GM18873 (cell line): ENCODE data around the gene ARHGAP45.

Experiments
- ATAC-seq: cut with Tn5 transposase; IDR thresholded peaks from one replicate; pipeline ENCODE4 v1.9.1; 2021; ENCODE audit warnings: mild to moderate bottlenecking, moderate library complexity, moderate number of reproducible peaks; ENCODE audit not compliant: unreplicated experiment, low FRiP score

ARHGAP45 gene

GRCh38 chr19:1082928-1083816 lies 16.2 kb downstream of the ARHGAP45 start:
- ATAC-seq, result no peak

GRCh38 chr19:1084024-1084868 lies 17.3 kb downstream of the ARHGAP45 start:
- no peak for ATAC-seq

GRCh38 chr19:1085053-1085658 lies 18.2 kb downstream of the ARHGAP45 start:
- ATAC-seq, result no peak

DNA sequence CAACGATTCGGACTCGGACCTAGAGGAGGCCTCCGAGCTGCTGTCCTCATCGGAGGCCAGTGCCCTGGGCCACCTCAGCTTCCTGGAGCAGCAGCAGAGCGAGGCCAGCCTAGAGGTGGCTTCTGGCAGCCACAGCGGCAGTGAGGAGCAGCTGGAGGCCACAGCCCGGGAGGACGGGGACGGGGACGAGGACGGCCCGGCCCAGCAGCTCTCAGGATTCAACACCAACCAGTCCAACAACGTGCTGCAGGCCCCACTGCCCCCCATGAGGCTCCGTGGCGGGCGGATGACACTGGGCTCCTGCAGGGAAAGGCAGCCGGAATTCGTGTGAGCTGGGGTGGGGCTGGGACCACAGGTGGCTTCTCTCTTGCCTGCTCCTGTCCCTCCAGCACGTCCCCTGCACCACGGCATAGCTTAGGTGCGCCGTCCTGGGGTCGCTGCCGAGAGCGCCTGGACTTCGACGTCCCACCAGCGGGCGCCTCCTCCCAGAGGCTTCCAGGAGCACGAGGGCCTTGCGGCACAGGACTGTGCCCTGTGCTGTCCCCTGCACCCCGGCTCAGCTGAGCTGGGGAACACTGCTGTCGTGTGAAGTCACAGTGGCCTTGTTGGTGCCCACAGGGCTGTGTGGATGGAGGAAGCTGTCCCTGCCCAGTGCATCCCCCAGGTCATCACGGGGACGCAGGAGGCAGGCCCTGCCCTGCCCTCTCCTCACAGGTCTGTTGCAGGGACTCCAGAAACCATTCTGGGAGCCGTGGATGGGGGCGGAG lies 18.9 kb downstream of the ARHGAP45 start:
- ATAC-seq, result no peak

DNA sequence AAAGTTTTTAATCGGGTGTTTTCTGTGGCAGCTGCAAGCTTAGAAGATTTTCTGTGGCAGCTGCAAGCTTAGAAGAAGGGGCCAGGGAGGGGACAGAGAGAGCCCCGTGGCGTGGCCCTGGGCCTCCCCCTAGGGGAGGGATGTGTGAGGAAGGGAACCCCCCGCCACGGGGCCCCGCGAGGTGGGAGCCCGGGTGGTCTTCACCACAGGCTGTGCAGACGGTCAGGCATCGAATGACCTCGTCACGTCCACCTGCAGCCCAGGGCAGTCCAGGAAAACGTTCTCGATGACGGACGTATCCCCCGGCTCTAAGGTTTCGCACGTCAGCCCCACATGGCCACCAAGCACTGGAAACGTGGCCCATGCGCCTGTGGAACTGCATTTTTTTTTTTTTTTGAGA lies 19.6 kb downstream of the ARHGAP45 start:
- ATAC-seq, result no peak

GRCh38 chr19:1087813-1088415 lies 20.9 kb downstream of the ARHGAP45 start:
- ATAC-seq, result no peak

- ATAC-seq, result no peak
Measured at GRCh38 chr19:1088416-1089010, 21.5 kb downstream of the ARHGAP45 start.

DNA sequence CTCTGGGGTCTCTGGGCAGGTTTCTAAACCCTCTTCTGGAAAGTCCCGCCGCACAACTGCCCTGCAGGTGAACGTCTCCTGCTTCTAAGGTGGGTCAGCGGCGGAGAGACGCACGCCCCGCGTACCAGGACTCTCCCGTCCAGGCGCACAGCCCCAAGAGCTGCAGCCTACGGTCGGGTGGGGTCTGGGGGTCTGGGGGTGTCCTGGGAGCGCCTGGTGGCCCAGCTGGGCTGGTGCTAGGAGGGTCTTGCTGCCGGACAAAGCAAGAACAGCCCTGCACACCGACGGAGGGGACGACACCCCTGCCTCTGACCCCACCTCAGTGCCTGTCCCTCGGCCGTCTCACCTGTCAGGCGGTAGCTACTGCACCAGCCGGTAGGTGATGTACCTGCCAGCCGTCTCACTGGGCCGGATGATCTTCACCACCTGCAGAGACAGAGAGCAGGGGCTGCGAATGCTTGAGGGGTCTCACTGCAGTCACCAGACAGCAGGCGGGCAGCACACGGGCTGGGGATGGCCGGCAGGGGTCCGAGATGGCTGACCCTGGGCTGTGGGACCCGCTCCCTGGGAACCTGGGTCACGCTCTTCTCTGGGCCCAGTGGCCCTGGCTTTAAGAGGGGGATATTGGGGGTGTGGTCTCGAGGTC lies 22.3 kb downstream of the ARHGAP45 start:
- no peak for ATAC-seq

- ATAC-seq, result no peak
Measured at GRCh38 chr19:1089891-1090290, 22.9 kb downstream of the ARHGAP45 start.

DNA sequence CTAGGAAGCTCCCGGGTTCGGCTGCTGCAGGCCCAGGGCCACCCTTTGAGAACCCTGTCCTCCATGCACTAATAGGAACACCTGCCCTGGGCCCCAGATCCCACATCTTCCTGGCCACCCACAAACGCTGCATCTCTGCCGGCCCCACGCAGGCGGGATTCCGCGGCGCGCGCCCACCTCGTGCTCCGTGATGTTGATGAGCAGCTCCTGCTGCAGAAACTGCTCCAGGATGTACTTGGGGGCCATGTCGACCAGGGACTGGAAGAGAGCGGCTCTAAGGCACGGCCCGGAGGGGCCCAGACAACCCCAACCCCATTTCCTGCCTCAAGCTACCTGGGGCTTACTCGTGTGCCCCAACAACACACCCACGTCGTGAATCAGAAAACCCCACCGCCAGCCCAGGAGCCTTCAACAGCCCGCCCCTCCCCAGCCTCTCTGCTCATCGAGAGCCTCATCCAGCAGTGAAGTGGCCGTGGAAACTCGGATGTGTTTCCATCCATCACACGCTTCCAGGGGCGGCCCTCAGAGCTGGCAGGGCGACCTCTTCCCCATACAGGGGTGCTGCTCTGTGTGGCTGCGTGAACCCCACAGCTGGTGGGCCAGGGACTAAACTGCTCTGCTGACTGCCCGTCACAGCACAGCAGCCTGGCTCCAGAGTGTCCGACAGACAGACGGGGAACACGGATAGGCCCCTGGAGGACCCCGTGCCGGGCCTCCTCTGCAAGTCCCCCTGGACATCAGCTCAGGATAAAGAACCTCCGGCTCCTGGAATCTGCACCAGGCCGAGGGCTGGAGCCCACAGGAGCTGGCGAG lies 24.0 kb downstream of the ARHGAP45 start:
- ATAC-seq, result no peak

- ATAC-seq, result no peak
Measured at GRCh38 chr19:1091544-1092175, 24.7 kb downstream of the ARHGAP45 start.

DNA sequence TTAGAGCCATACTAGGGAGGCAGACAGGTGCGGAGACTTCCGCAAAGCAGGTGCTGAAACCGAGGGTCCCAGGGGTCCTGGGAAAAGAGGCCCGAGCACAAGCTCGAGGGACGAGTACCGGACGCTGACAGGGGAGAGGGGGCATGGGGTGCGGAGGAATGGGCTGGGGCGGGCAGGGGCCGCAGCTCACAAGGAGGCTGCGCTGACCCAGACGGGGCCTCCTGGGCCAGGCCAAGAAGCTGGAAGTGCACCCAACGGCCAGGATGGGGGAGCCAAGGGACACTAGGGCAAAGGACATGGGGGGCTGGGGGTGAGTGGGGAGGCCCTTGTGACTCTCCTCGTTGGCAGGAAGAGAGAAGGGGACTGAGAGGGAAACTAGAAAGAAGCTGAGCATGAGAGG lies 26.4 kb downstream of the ARHGAP45 start:
- no peak for ATAC-seq

GRCh38 chr19:1093811-1094553 lies 27.0 kb downstream of the ARHGAP45 start:
- ATAC-seq, result no peak

- ATAC-seq, result no peak
Measured at GRCh38 chr19:1094655-1094977, 27.6 kb downstream of the ARHGAP45 start.

DNA sequence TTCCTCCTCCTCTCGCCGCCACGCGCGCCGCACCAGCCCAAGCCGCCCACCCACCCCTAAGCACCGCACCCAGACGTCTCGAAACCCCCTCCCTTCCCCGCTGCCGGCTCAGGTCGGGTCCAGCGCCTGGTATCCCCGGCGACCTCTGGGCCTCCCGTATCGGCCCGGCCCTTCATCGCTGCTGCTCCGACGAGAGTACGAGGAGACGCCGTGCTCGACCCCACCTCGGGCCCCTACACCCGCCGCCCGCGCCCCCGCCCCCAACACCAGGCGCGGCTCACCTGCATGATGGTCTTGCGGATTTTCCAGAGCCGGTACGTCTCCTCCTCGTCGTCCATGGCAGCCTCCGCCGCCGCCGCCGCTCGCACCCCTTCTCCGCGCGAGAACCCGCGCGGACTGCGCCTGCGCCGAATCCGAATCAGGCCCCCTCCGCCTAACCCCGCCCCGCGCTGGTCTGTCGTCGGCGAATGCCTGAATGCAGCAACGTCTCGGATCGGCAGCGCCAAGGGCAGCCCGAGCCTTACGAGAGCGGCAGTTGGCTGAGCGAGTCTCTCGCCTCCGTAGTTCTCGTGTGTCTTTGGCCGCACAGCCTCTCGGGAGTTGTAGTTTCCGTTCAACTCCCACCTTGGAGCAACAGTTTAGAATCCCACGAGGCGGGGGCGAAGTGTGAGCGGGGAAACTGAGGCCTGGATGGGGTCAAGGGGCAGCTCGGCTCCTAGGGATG lies 28.2 kb downstream of the ARHGAP45 start, which contains the start of gene POLR2E:
Gene POLR2E (minus strand): TSS at position 398 of the 724 bp plus-strand sequence. CDS start 60 bp downstream, at position 338.
- ATAC-seq, result peak; percentile 75

- ATAC-seq, result no peak
Measured at GRCh38 chr19:1097810-1098176, 30.8 kb downstream of the ARHGAP45 start.
